Small intestine (tissue), 7 donors: Measurements from ENCODE around the gene FMO3. TPM values are rescaled to one million over a fixed set of nuclear protein-coding genes. Genes with fewer than 3 reads are reported as not detected.

Experiments used
- DNase-seq, 2 donors: peaks; one replicate each; pipeline versions ENCODE4 v3.0.0 to v3.0.0-alpha.2; 2013
- FAIRE-seq: peaks from 2 replicates; lab custom pipeline; 2012; peaks lifted over from hg19 to GRCh38; lab: Jason Lieb, UNC
- H3K27ac ChIP-seq, 3 donors: one replicate each; pipeline ENCODE4 v1.5.1; 2013; ENCODE audit warnings: low read length in 2 of 3, mild to moderate bottlenecking in 2 of 3, control low read depth in 1 of 3, inconsistent platforms in 1 of 3, low read depth in 1 of 3, moderate library complexity in 1 of 3
- H3K27me3 ChIP-seq, 3 donors: one replicate each; pipeline ENCODE4 v1.6.1; 2013; ENCODE audit warnings: low read length in 3 of 3, inconsistent platforms in 1 of 3; ENCODE audit not compliant: control insufficient read depth in 3 of 3, insufficient read depth in 3 of 3
- H3K36me3 ChIP-seq, 3 donors: one replicate each; pipeline ENCODE4 v1.6.1; 2013; ENCODE audit warnings: low read length in 3 of 3, inconsistent platforms in 1 of 3, low read depth in 1 of 3, mild to moderate bottlenecking in 1 of 3, moderate library complexity in 1 of 3; ENCODE audit not compliant: control insufficient read depth in 3 of 3, insufficient read depth in 2 of 3
- H3K4me1 ChIP-seq, 3 donors: one replicate each; pipeline ENCODE4 v1.6.1; 2013; ENCODE audit warnings: low read length in 2 of 3, inconsistent platforms in 1 of 3, low read depth in 1 of 3, mild to moderate bottlenecking in 1 of 3, moderate library complexity in 1 of 3; ENCODE audit not compliant: control insufficient read depth in 3 of 3, insufficient read depth in 2 of 3
- H3K4me3 ChIP-seq, 3 donors: one replicate each; pipeline ENCODE4 v1.5.1; 2013; ENCODE audit warnings: low read length in 3 of 3, control low read depth in 1 of 3, inconsistent platforms in 1 of 3, low read depth in 1 of 3, mild to moderate bottlenecking in 1 of 3, moderate library complexity in 1 of 3
- H3K9me3 ChIP-seq, 2 donors: one replicate each; pipeline ENCODE4 v1.6.1; 2013; ENCODE audit warnings: low read depth in 1 of 2, low read length in 1 of 2; ENCODE audit not compliant: control insufficient read depth in 2 of 2, insufficient read depth in 1 of 2
- WGBS, 3 donors: extraction: QIAGEN DNeasy Blood & Tissue Kit; methylation state at CpG; one replicate each; pipeline ENCODE4 v1.1.7; 2013; 5-methylcytosine and 5-hydroxymethylcytosine counted together
- polyA plus RNA-seq, 4 donors: library from polyadenylated mRNA; stranded (reverse) in 3 of 4; unstranded in 1 of 4; fragments of 200-250 nt in 3 of 4; fragments of 120-200 nt in 1 of 4; gene quantifications; one replicate each; pipeline versions ENCODE4 v1.2.1 to v1.2.3, GENCODE V29; 2013
- donor health status: healthy with polysubstance abuse.
- donor health status: control.
- donor health status: control.
- donor health status: Bipolar disorder and iron deficiency.
- donor health status: healthy.

The FMO3 gene
- polyA plus RNA-seq, 4 donors, result 0.18 to 2.4 (median 0.79) TPM; not detected in 1

- DNase-seq (no peak), FAIRE-seq (no peak)
- peaks cover 0 to 2% (median 0%) of the 10 kb centered on the region in 3 donors for H3K4me1 ChIP-seq
- H3K27ac ChIP-seq, result no peak overlapping the region
- no peaks in the 10 kb centered on the region for H3K27me3 ChIP-seq
- no peak overlapping the region for H3K4me3 ChIP-seq
- H3K9me3 ChIP-seq, result no peaks in the 10 kb centered on the region
- no peaks in the 10 kb centered on the region for H3K36me3 ChIP-seq
- WGBS, 3 donors, result 48 to 70% (median 68%) methylated on average over 2 of the region's 2 CpGs
These were observed 28.9 kb downstream of the FMO3 start for GRCh38 chr1:171119648-171120047.

GRCh38 chr1:171122299-171122698, 31.6 kb downstream of the FMO3 start:
- no peak for FAIRE-seq
- Histone ChIP-seq H3K27ac (no peak overlapping the region), H3K4me1 (peaks cover 0 to 2% (median 0%) of the 10 kb centered on the region in 3 donors), H3K27me3 (no peaks in the 10 kb centered on the region), H3K36me3 (no peaks in the 10 kb centered on the region), H3K4me3 (no peak overlapping the region), H3K9me3 (peaks cover 0 to 3% of the 10 kb centered on the region in 2 donors)
- peak in 1 of 2 donors; percentile 24 for DNase-seq

GRCh38 chr1:171122893-171123292, 32.2 kb downstream of the FMO3 start:
- no peak overlapping the region for H3K27ac ChIP-seq

GRCh38 chr1:171126504-171126903, 35.8 kb downstream of the FMO3 start:
- DNase-seq, result no peak

More at GRCh38 chr1:171122893-171123292, 32.2 kb downstream of the FMO3 start:
- no peaks in the 10 kb centered on the region for H3K36me3 ChIP-seq
- peaks cover 0 to 2% (median 0%) of the 10 kb centered on the region in 3 donors for H3K4me1 ChIP-seq
- no peak for FAIRE-seq
- no peaks in the 10 kb centered on the region for H3K27me3 ChIP-seq
- H3K4me3 ChIP-seq, result no peak overlapping the region
- peaks cover 0 to 7% of the 10 kb centered on the region in 2 donors for H3K9me3 ChIP-seq
- no peak for DNase-seq

GRCh38 chr1:171127099-171127498, 36.4 kb downstream of the FMO3 start:
- H3K4me3 ChIP-seq, result no peak overlapping the region
- FAIRE-seq, result no peak
- H3K4me1 ChIP-seq, result peaks cover 0 to 2% (median 0%) of the 10 kb centered on the region in 3 donors
- no peak for DNase-seq
- H3K27me3 ChIP-seq, result no peaks in the 10 kb centered on the region
- H3K9me3 ChIP-seq, result peaks cover 0 to 18% of the 10 kb centered on the region in 2 donors
- 64 to 90% (median 84%) methylated on average over 1 of the region's 1 CpG for WGBS, 3 donors
- no peak overlapping the region for H3K27ac ChIP-seq
- H3K36me3 ChIP-seq, result no peaks in the 10 kb centered on the region

More at GRCh38 chr1:171126504-171126903, 35.8 kb downstream of the FMO3 start:
- H3K4me1 ChIP-seq, result peaks cover 0 to 2% (median 0%) of the 10 kb centered on the region in 3 donors
- WGBS, 3 donors, result 75 to 80% (median 79%) methylated on average over 4 of the region's 4 CpGs
- H3K27ac ChIP-seq, result no peak overlapping the region
- H3K36me3 ChIP-seq, result no peaks in the 10 kb centered on the region
- no peak for FAIRE-seq
- H3K4me3 ChIP-seq, result no peak overlapping the region
- no peaks in the 10 kb centered on the region for H3K27me3 ChIP-seq
- H3K9me3 ChIP-seq, result peaks cover 0 to 18% of the 10 kb centered on the region in 2 donors

- H3K4me3 ChIP-seq, result no peak overlapping the region
- peaks cover 0 to 2% (median 0%) of the 10 kb centered on the region in 3 donors for H3K4me1 ChIP-seq
- WGBS, 3 donors, result 20 to 69% (median 39%) methylated on average over 2 of the region's 2 CpGs
- H3K9me3 ChIP-seq, result peaks cover 0 to 18% of the 10 kb centered on the region in 2 donors
- no peaks in the 10 kb centered on the region for H3K36me3 ChIP-seq
- no peaks in the 10 kb centered on the region for H3K27me3 ChIP-seq
- no peak overlapping the region for H3K27ac ChIP-seq
- FAIRE-seq, result no peak
- no peak for DNase-seq
These were observed 36.8 kb downstream of the FMO3 start for GRCh38 chr1:171127501-171127900.

- FAIRE-seq, result no peak
- Histone ChIP-seq H3K9me3 (peaks cover 0 to 18% of the 10 kb centered on the region in 2 donors), H3K4me1 (no peaks in the 10 kb centered on the region), H3K4me3 (no peak overlapping the region), H3K27ac (no peak overlapping the region), H3K27me3 (no peaks in the 10 kb centered on the region), H3K36me3 (no peaks in the 10 kb centered on the region)
- DNase-seq, result peak in 1 of 2 donors; percentile 35
These were observed 37.8 kb downstream of the FMO3 start for GRCh38 chr1:171128463-171128862.

GRCh38 chr1:171134204-171134923, 43.7 kb downstream of the FMO3 start:
- no peak for DNase-seq
- Histone ChIP-seq H3K36me3 (no peaks in the 10 kb centered on the region), H3K4me3 (no peak overlapping the region), H3K4me1 (peaks cover 0 to 3% (median 0%) of the 10 kb centered on the region in 3 donors), H3K27ac (no peak overlapping the region), H3K9me3 (peaks cover 0 to 4% of the 10 kb centered on the region in 2 donors), H3K27me3 (no peaks in the 10 kb centered on the region)
- 65 to 73% (median 68%) methylated on average over 3 of the region's 3 CpGs for WGBS, 3 donors
- no peak for FAIRE-seq
